HepG2 (cell line): ENCODE data around the gene VEGFA. TPM values are rescaled to one million over a fixed set of nuclear protein-coding genes. Genes with fewer than 3 reads are reported as not detected.
A peak's percentile ranks its signal among the peaks of the same experiment; 100 is the strongest.

Experiments used
- AHDC1 ChIP-seq: sonication (generic); formaldehyde crosslinking; IDR thresholded peaks from 2 replicates; pipeline ENCODE4 v1.5.1; 2020; ENCODE audit warnings: mild to moderate bottlenecking, missing genetic modification reagents, borderline replicate concordance
- ATAD3A ChIP-seq: sonication (generic); formaldehyde crosslinking; IDR thresholded peaks from 2 replicates; pipeline ENCODE4 v1.4.0; 2020; ENCODE audit warnings: missing genetic modification reagents
- E2F1 ChIP-seq: sonication (generic); formaldehyde crosslinking; IDR thresholded peaks from 2 replicates; pipeline ENCODE4 v1.5.0; 2020; ENCODE audit warnings: missing genetic modification reagents
- EEA1 ChIP-seq: sonication (generic); formaldehyde crosslinking; IDR thresholded peaks from 2 replicates; pipeline ENCODE4 v1.5.1; 2020; ENCODE audit warnings: mild to moderate bottlenecking, missing genetic modification reagents, borderline replicate concordance
- HBP1 ChIP-seq: IDR thresholded peaks from 2 replicates; pipeline ENCODE4 v1.6.1; 2016; ENCODE audit warnings: low read depth, control low read depth
- NCOA2 ChIP-seq: sonication (generic); formaldehyde crosslinking; IDR thresholded peaks from 2 replicates; pipeline ENCODE4 v1.8.0; 2022; ENCODE audit warnings: inconsistent platforms
- RFX1 ChIP-seq: fragments of 450-650 bp; IDR thresholded peaks from 2 replicates; pipeline ENCODE4 v1.6.1; 2017
- SNAPC4 ChIP-seq: sonication (generic); formaldehyde crosslinking; IDR thresholded peaks from 2 replicates; pipeline ENCODE4 v1.4.0; 2020; ENCODE audit warnings: mild to moderate bottlenecking, missing genetic modification reagents
- TAF15 ChIP-seq: fragments of 200-400 bp; formaldehyde crosslinking; IDR thresholded peaks from one replicate; pipeline ENCODE4 v1.6.1; 2018; ENCODE audit warnings: mild to moderate bottlenecking, low read depth, low read length; ENCODE audit not compliant: poor library complexity, severe bottlenecking
- TCF7 ChIP-seq: sonication (generic); IDR thresholded peaks from 2 replicates; pipeline ENCODE4 v1.6.1; 2016; ENCODE audit warnings: antibody characterized with exemption, low read depth
- ZNF446 ChIP-seq: sonication (generic); formaldehyde crosslinking; IDR thresholded peaks from 2 replicates; pipeline ENCODE4 v1.5.0; 2020; ENCODE audit warnings: mild to moderate bottlenecking, missing genetic modification reagents
- ZNF800 ChIP-seq: sonication (generic); formaldehyde crosslinking; IDR thresholded peaks from 2 replicates; pipeline ENCODE4 v1.4.0; 2020; ENCODE audit warnings: missing genetic modification reagents
- polyA plus RNA-seq, 8 experiments: library from polyadenylated mRNA; depleted of rRNA in 3 of 8; stranded (reverse) in 7 of 8; unstranded in 1 of 8; fragments of >200 nt; fragmentation: Illumina TruSeq in 4 of 8; extraction: Trizol in 4 of 8; gene quantifications; 2 replicates each; pipeline versions ENCODE4 v1.2.1 to v1.2.3, GENCODE V29; 2011 to 2016; ENCODE audit warnings: low read depth in 4 of 8, missing spikeins in 1 of 8, mixed read lengths in 1 of 8; ENCODE audit not compliant: insufficient read depth in 1 of 8
- total RNA-seq, 5 experiments: library from RNA; depleted of rRNA; stranded (reverse); fragments of >200 nt; fragmentation: Illumina TruSeq; extraction: Trizol; gene quantifications; 2 replicates each; pipeline ENCODE4 v1.2.3, GENCODE V29; 2016; ENCODE audit warnings: low read depth in 1 of 5

The VEGFA gene
- total and polyA plus RNA-seq, 2 of the 13 experiments (the other 11 are each of a cell fraction or from before 2014, with no cell fraction given): 68.1 to 629 TPM

- TF ChIP-seq TCF7 (no peak), RFX1 (no peak), ATAD3A (no peak; the same call in 1 of the 2 replicates), TAF15 (no peak), SNAPC4 (CRISPR knock-in tag) (no peak), HBP1 (CRISPR knock-in tag) (peak; percentile 61; the same call in 1 of the 2 replicates), NCOA2 (CRISPR knock-in tag) (no peak), E2F1 (no peak), ZNF446 (CRISPR knock-in tag) (peak; percentile 84), ZNF800 (CRISPR knock-in tag) (no peak; the same call in 1 of the 2 replicates), EEA1 (no peak), AHDC1 (CRISPR knock-in tag) (no peak)
Measured at GRCh38 chr6:43773050-43773979, 3.3 kb downstream of the VEGFA start (continued).
